AG04449 (cell line): ENCODE results near the gene ADO.

Source experiments
- CTCF ChIA-PET: fragments of 350-600 bp; formaldehyde crosslinking; extraction: SDS; loops from one replicate; lab custom pipeline; 2021; ENCODE audit warnings: antibody characterized with exemption; lab: Yijun Ruan, JAX
- POLR2A ChIA-PET: fragments of 400-600, 350-600 bp; formaldehyde crosslinking; extraction: SDS; loops from one replicate; lab custom pipeline; 2020; ENCODE audit warnings: antibody characterized with exemption, inconsistent platforms; lab: Yijun Ruan, JAX
- DNase-seq: peaks from one replicate; pipeline ENCODE4 v3.0.0-alpha.2; 2010; ENCODE audit warnings: low read depth, low spot score
- H3K4me3 ChIP-seq: 2 replicates; pipeline ENCODE4 v1.5.1; 2011; ENCODE audit warnings: low read depth, mild to moderate bottlenecking, control low read depth, low read length
- TF ChIP-seq, protein P1 (sequence below): IDR thresholded peaks from one replicate; pipeline ENCODE4 v1.5.1; 2011; ENCODE audit warnings: mild to moderate bottlenecking, moderate library complexity, low read length, control low read depth, inconsistent platforms; ENCODE audit not compliant: insufficient read depth; ENCODE audit errors: missing control alignments

The ADO gene

GRCh38 chr10:62810156-62810902 lies 5.8 kb downstream of the ADO start:
- H3K4me3 ChIP-seq, result no peak overlapping the region
- POLR2A ChIA-PET, result no interaction called here
- no peak for DNase-seq
- TF ChIP-seq, protein P1, sequence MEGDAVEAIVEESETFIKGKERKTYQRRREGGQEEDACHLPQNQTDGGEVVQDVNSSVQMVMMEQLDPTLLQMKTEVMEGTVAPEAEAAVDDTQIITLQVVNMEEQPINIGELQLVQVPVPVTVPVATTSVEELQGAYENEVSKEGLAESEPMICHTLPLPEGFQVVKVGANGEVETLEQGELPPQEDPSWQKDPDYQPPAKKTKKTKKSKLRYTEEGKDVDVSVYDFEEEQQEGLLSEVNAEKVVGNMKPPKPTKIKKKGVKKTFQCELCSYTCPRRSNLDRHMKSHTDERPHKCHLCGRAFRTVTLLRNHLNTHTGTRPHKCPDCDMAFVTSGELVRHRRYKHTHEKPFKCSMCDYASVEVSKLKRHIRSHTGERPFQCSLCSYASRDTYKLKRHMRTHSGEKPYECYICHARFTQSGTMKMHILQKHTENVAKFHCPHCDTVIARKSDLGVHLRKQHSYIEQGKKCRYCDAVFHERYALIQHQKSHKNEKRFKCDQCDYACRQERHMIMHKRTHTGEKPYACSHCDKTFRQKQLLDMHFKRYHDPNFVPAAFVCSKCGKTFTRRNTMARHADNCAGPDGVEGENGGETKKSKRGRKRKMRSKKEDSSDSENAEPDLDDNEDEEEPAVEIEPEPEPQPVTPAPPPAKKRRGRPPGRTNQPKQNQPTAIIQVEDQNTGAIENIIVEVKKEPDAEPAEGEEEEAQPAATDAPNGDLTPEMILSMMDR, result no peak
- CTCF ChIA-PET, result interaction anchor here (0.8 to 1.2 kb wide), 4 partner anchors 197 to 545 kb away, joined by 3 read pairs; no protein-coding TSS in a partner anchor

DNA sequence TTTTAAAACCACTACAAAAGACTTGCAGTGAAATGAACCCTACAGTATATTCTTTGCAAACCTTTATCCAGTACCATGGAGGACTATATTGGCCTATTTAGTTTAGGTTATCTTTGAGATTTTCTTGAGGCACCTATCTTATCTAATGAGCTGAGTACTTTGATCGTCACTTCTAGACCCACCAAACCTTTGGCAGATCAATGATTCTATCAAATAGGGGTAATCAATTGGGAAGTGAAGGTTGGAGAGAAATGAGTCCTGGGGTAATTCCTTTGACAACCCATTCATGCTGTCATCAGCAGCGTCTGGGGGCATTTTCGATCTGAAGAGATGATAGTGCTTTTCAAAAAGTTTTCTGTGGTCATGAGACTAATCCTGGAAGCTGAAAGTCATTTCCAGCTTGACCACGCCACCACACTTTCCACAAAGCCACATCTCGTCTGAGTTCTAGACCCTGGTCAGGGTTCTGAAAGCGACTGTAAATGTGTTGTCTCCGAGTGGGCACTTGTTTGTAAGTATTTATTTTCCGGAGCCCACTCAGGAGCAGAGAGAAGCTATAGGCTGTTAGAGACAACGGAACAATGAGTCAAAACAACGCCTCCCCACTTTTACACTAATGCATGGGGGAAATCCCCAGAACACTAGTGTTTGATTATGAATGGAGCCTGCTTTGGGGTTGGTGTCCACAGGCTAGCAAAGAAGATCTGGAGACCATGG lies 6.8 kb downstream of the ADO start:
- ChIA-PET CTCF (interaction anchor here (0.8 to 1.0 kb wide), 4 partner anchors 198 to 374 kb away, joined by 3 read pairs; no protein-coding TSS in a partner anchor), POLR2A (no interaction called here)
- H3K4me3 ChIP-seq, result no peak overlapping the region
- TF ChIP-seq, protein P1, result no peak
- no peak for DNase-seq

GRCh38 chr10:62812672-62813439 lies 8.3 kb downstream of the ADO start:
- CTCF ChIA-PET, result no interaction called here
- POLR2A ChIA-PET, result no interaction called here
- no peak overlapping the region for H3K4me3 ChIP-seq
- DNase-seq, result no peak
- TF ChIP-seq, protein P1, result no peak

GRCh38 chr10:62813453-62813852 lies 8.9 kb downstream of the ADO start:
- ChIA-PET CTCF (interaction anchor here (1.0 to 1.2 kb wide), 2 partner anchors 203 to 220 kb away, joined by 3 to 4 read pairs; no protein-coding TSS in a partner anchor), POLR2A (no interaction called here)
- TF ChIP-seq, protein P1, result no peak
- no peak overlapping the region for H3K4me3 ChIP-seq
- DNase-seq, result no peak

DNA sequence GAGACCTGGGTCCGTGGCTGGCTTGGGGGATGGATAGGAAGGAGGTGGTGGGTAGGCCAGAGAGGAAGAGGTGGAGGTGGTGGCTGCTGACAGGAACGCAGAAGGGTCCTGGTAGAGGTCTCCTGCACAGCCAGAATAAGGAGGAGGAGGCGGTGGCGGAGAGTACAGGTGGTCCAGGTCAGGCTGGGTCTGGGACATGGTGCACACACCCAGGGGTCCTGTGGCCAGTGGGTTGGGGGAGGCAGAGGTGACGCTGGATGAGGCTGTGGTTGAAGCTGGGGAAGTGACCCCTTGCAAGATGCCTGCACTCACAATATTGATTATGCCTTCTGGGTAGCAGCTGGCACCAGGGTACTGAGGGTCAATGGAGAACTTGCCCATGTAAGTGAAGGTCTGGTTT lies 9.5 kb downstream of the ADO start:
- CTCF ChIA-PET, result interaction anchor here (1.0 to 1.2 kb wide), 2 partner anchors 203 to 221 kb away, joined by 3 to 4 read pairs; no protein-coding TSS in a partner anchor
- H3K4me3 ChIP-seq, result no peak overlapping the region
- TF ChIP-seq, protein P1, result no peak
- DNase-seq, result no peak
- POLR2A ChIA-PET, result no interaction called here
